ENCODE results near the gene NUDT16L1.

- TF ChIP-seq POLR2A (IDR thresholded peaks at IDR 0.05) (no peak), CTCF (IDR thresholded peaks at IDR 0.05) (no peak), EP300 (IDR thresholded peaks at IDR 0.05) (no peak), POLR2AphosphoS5 (IDR thresholded peaks at IDR 0.05) (no peak)
These were observed 43.5 kb upstream of the NUDT16L1 start for GRCh38 chr16:4649744-4650442.
